HG02852 (cell line): ENCODE data around the gene RABL3.
"Not testable (repeated sequence)": the region's sequence is repeated elsewhere in the genome, so short reads cannot be mapped to it uniquely, and the experiment has no call there.

Experiments
- ATAC-seq: cut with Tn5 transposase; IDR thresholded peaks from one replicate; pipeline ENCODE4 v1.9.1; 2021; ENCODE audit warnings: mild to moderate bottlenecking, moderate library complexity; ENCODE audit not compliant: unreplicated experiment

RABL3 gene

GRCh38 chr3:120684896-120685295 is 57.4 kb downstream of the RABL3 start:
- no peak for ATAC-seq

DNA sequence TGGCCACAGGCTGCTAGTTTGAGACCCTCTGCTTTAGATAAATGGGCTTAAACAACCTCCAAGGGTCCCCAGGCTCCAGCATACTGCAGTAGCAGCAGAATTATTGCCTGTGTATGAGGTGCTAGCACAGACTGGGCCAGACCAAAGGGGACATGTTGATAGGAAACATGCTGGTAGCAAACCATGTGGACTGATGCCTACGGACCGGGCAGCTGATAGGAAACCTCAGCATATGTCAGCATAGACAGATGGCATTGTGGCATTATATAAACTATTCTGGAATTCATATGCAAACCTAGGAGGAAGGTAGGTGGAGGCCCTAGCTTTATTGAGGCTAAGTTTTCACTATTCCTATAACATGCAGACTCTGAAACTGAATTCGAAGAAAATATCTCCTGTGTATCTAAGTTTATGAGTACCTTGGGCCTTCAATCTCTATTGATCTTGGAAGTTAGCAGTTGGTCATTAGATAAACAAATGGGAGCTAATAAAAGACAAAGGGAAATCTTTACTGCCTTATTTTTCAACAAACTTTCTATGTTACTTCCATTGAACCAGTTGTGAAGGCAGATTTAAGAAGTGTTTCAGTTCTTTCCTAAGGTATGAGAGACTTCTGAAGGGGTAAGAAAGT is 58.5 kb downstream of the RABL3 start:
- no peak for ATAC-seq

GRCh38 chr3:120683213-120683612 is 59.1 kb downstream of the RABL3 start:
- ATAC-seq: no peak

GRCh38 chr3:120682095-120682681 is 60.1 kb downstream of the RABL3 start, which contains the start of gene HGD:
HGD (minus strand) TSS chr3:120682239; CDS start chr3:120682111, 128 bp downstream.
- ATAC-seq: no peak

DNA sequence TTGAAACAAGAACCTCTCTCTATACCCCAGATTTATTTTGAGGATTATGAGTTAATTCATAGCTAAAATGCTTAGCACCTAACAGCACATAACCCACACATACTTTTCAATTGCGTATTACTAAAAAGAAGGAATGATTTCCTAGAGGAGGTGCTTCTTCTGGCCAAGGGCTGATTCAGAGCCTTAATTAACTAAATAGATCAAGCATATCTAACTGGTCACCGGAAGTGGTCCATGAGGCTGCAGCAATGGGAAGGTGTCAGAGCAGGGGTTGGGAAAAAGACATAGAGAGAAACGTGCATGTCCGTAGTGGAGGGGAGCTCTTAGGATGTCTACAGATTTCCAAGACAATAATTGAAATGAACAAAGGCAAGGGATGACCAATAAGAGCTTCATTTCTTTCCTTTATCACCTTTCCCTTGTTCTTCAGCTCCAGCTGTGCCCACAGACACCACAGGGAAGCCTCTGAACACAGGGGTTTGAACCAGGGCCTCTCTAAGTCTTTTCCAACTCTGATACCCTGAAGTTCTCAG is 60.7 kb downstream of the RABL3 start:
- ATAC-seq: no peak

DNA sequence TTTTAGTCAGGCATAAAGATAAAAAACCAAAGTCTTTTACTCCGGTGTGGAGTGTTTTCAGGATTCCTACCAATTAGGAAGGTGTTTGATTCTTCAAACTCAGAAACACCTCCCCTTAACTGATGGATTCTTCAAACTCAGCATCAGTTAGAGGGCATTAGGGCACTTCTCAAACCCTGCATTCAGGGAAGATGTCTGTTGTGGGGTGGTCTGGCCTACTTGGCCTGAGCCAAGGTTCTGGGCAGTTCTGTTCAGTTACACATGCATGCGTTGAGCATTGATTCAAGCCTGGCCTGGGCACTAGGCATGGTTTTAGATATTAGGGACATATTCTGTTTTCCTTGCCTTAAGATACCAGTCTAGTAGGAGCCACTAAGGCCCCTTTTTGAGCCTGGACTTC is 61.3 kb downstream of the RABL3 start:
- ATAC-seq: no peak

DNA sequence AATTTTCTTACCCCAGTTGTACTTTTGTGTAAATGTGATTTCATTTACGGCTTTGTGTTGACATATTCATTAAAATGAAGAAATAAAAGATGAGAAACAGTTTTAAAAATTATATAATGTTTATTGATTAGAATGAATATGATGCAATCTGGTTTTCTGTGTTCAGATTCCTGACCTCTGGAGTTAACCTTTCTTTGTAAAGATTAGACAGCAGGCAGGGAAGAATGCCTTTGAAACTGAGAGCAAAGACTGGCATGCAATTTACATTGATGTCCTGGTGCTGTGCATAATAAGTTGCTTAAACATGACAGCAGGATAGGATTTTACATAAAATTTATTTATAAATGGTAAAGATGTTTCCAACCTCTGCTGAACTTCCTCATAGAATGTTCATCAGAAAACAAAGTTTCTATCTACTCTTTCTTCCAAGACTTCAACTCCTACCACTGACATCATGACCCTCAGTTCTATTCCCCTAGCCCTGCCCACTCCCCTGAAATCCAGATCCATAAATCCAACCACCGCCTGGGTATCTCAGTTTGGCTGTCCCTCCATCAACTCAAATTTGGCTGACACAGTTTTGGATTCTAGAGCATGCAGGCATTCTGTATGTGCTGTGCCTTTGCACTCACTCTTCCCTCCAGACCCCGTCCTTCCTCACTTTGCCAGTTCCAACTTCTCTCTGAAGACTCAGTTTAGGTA is 62.0 kb downstream of the RABL3 start:
- no peak for ATAC-seq

DNA sequence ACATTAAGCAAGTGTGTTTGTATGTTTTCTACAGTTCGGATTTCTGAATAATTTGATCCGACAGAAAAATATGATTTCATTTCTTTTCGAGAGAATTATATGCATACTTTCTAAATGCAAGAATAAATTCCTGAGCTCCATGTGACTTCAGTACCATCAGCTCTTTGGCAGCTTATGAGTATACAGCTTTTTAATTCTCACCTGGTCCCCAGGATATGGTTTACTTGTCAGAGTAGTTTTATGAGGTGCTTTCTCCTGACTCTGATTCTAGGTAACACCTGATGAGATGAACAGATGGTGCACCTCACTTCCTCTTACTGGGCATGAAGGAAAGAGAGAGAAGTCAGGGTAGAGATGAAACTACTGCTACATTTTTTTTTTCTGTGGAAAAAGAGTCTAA is 63.3 kb downstream of the RABL3 start:
- no peak for ATAC-seq

- ATAC-seq: peak; percentile 81
These were observed 63.9 kb downstream of the RABL3 start for GRCh38 chr3:120678331-120678947.

- not testable (repeated sequence) for ATAC-seq
These were observed 65.1 kb downstream of the RABL3 start for GRCh38 chr3:120677193-120677592.

DNA sequence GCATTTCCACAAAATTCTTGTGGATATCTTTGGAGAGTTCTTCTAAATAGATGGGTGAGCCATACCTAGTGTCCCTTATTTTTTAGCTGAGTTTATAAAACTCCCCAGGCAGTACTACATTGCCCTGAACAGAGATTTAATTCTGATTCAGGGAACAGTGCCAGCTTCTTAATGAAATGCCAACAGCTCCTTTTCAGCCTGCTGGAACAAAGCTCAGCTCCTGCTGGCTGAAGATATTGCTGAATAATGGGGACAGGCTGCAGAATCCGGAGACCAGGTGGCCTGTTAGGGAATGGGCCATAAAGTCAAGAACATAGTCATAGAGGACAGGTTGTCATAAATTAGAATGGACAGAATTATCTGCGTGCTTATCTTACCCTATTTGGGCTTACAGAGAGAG is 69.2 kb downstream of the RABL3 start:
- ATAC-seq: no peak

DNA sequence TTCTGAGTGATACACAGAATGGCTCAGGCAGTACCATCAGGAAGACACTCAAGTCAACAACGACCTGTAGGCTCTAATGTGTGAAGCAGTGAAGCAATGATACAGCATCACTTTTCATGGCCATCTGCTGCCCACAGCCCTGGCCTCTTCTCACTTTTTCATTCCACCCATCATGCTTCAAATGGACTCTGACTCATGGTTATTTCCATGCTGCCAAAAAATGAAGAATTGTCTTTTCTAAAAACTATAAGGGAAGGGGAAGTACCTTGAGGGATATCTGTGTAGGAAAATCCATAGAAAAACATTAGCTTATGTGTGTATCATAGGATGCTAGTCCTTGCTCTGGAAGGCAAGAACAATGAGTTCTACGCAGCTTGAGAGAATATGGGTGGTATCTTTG is 71.7 kb downstream of the RABL3 start:
- no peak for ATAC-seq

- ATAC-seq: no peak
These were observed 77.4 kb downstream of the RABL3 start for GRCh38 chr3:120664926-120665325.

GRCh38 chr3:120661945-120662344 is 80.4 kb downstream of the RABL3 start:
- no peak for ATAC-seq

DNA sequence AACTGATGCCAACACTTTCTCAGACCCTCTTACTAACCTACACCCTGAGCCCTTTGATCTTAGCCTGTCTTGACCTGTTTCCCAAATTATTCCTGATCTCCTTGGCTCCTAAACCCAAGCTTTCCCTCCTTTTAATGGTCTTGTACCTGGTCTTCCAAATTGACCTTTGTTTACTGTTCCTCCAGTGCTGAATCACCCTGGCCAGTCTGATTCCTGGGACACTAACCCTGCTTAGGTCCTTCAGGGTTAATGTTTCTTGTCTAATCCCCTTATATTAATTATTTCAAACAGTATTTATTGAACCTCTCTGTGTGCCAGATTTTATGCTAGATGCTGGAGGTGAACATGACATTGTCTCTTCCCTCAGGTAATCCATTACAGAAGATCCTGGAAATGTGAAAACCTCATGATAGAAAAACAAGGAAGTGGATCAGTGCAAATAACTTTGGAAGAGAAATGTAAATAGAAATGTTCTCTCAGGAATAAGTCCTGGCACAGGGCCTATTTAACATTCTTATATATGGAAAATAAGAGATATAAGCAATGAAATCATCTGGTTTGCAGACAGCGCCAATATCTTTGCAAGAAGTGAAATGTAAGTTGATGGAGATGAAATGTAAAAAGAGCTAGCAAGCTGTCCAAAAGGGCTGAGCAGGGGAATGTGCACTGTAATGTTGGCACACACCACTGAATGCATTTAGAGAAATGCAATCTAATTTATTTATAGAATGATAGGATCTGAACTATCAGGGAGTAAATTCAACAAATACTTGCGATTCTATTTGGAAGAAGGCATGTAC is 81.0 kb downstream of the RABL3 start:
- no peak for ATAC-seq

DNA sequence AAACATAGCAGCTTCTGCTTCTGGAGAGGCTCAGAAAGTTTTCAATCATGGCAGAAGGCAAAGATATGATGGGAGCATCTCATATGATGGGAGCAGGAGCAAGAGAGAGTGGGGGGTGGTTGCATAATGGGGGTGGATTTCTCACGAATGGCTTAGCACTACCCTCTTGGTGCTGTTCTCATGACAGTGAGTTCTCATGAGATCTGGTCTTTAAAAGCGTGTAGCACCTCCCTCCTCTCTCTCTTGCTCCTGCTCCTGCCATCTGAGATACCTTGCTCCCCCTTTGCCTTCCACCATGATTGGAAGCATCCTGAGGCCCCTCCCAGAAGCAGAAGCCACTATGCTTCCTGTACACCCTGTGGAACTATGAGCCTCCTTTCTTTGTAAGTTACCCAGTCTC is 82.5 kb downstream of the RABL3 start:
- ATAC-seq: no peak

DNA sequence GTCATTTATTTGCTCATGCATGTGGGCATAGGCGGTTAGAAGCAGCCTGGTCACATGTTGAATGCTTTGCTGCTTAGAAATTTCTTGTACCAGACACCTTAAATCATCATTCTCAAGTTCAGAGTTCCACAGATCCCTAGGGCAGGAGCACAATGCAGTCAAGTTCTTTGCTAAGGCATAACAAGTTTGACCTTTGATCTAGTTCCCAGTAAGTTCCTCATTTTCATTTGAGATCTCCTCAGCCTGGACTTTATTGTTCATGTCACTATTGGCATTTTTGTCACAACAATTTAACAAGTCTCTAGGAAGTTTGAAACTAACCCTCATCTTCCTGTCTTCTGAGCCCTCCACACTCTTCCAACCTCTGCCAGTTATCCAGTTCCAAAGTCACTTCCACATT is 83.0 kb downstream of the RABL3 start:
- ATAC-seq: no peak

GRCh38 chr3:120652896-120653545 is 89.3 kb downstream of the RABL3 start:
- ATAC-seq: no peak

DNA sequence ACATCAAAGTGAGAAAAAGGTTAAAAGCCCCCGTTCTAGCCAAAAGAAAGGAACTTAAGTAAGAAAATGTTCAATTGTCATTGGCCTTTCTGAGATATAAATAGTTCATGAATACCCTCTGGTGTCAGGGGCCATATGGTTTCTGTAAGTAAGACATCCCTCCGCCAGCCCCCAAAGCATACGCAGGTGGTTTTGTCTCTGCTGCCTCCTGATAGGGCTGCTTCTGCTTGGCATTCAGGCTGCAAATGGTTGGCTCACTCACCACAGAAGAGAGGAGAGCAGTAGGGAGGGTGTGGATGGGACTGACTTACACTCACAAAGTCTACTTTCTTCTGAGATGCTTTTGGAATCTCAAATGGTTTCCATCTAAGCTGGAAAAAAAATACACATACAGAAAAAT is 90.0 kb downstream of the RABL3 start:
- no peak for ATAC-seq

GRCh38 chr3:120650311-120650710 is 92.0 kb downstream of the RABL3 start:
- ATAC-seq: no peak
